K562 (cell line): ENCODE data around the gene ARHGEF1. TPM values are rescaled to one million over a fixed set of nuclear protein-coding genes. Genes with fewer than 3 reads are reported as not detected.
A peak's percentile ranks its signal among the peaks of the same experiment; 100 is the strongest.

Source experiments
- BCOR ChIP-seq: fragments of 450-650 bp; IDR thresholded peaks from 2 replicates; pipeline ENCODE4 v1.6.1; 2016
- GTF2B ChIP-seq: IDR thresholded peaks from 2 replicates; pipeline ENCODE4 v1.6.1; 2011; ENCODE audit not compliant: insufficient read length; ENCODE audit errors: extremely low read depth
- KDM1A ChIP-seq, 2 experiments: fragments of 450-650 bp; IDR thresholded peaks; 2 replicates each; pipeline ENCODE4 v1.6.1; 2016; ENCODE audit warnings: mild to moderate bottlenecking in 2 of 2
- TCF7 ChIP-seq: sonication (generic); IDR thresholded peaks from 2 replicates; pipeline ENCODE4 v1.6.1; 2016; ENCODE audit warnings: antibody characterized with exemption, borderline replicate concordance
- TEAD2 ChIP-seq: fragments of 450-650 bp; IDR thresholded peaks from 2 replicates; pipeline ENCODE4 v1.6.1; 2016; ENCODE audit warnings: missing genetic modification characterization, control low read depth, missing compliant biosample characterization
- ZBTB7A ChIP-seq: IDR thresholded peaks from 2 replicates; pipeline ENCODE4 v1.6.1; 2011; ENCODE audit warnings: low read depth, mild to moderate bottlenecking, low read length, moderate library complexity, borderline replicate concordance; ENCODE audit not compliant: control insufficient read depth
- polyA plus RNA-seq, 8 experiments: library from polyadenylated mRNA; depleted of rRNA in 4 of 8; stranded (reverse) in 5 of 8; unstranded in 3 of 8; fragments of >200 nt; fragmentation: Nextera tagmentation in 2 of 8; fragmentation: Illumina TruSeq in 1 of 8; extraction: Ambion mirVana in 2 of 8; extraction: Trizol in 1 of 8; gene quantifications; 2 replicates each; pipeline versions ENCODE4 v1.2.1 to v1.2.3, GENCODE V29; 2011 to 2014; ENCODE audit warnings: inconsistent platforms in 1 of 8, missing spikeins in 1 of 8
- total RNA-seq, 7 experiments: library from RNA; depleted of rRNA in 6 of 7; stranded (reverse); fragments of >200 nt in 6 of 7; fragmentation: Illumina TruSeq in 2 of 7; extraction: Trizol in 2 of 7; gene quantifications; 2 replicates each; pipeline versions ENCODE4 v1.2.1 to v1.2.3, GENCODE V29; 2011 to 2021; ENCODE audit warnings: low replicate concordance in 1 of 7
- TF ChIP-seq, protein P1 (sequence below): fragments of 450-650 bp; IDR thresholded peaks from 2 replicates; pipeline ENCODE4 v1.6.1; 2016
- TF ChIP-seq, protein P2 (sequence below): fragments of 450-650 bp; formaldehyde crosslinking; IDR thresholded peaks from 2 replicates; pipeline ENCODE4 v1.4.0; 2022; ENCODE audit warnings: mild to moderate bottlenecking, moderate library complexity

ARHGEF1 gene
- total and polyA plus RNA-seq, 9 of the 15 experiments (the other 6 are each of a cell fraction or from before 2014, with no cell fraction given), result 1.9 to 149 (median 29.8) TPM

DNA sequence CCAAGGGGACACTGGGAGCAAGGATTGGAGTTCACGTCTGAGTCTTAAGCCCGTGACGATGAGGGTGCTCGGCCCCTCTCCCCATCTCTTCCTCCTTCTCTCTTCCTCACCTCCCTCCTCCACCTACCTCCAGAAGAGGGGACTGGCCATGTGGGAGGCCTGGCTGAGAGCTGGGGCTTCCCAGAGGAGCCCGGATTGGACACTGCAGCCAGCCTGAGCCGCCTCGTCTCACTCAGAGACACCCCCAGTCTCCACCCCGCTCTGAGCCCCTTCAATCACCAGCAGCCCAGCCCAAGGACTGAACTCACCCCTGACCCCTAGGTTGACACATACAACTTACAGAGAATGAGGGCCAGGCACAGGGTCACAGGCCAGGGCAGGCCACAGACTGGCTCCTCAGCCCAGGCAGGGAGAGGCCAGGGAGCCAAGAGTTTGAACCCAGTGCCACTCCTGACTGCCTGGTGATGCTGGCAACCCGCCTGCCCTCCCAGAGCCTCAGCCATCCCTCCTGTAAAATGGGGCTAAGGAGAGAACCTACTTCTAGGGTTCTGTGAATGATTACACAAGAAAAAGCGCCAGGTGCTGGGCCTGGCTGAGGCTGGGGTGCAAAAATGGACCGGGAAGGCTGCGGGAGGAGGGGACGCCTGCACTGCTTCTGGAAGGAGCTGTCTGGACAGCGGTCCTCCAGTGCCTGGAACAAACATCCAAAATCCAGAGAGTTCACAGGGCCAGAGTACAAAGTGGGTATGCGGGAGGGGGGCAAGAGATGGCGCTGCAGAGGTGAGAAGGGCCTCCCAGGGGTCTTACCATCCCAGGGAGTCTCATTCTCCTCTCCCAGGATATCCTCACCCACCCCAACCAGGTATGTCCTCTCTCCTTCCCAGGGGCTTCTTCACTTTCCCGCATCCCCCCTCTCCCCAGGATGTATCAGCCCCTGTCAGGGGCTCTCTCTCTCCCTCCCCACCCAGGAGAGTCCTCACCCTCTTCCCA lies 4.8 kb upstream of the ARHGEF1 start (continued):
- TF ChIP-seq, protein P1, sequence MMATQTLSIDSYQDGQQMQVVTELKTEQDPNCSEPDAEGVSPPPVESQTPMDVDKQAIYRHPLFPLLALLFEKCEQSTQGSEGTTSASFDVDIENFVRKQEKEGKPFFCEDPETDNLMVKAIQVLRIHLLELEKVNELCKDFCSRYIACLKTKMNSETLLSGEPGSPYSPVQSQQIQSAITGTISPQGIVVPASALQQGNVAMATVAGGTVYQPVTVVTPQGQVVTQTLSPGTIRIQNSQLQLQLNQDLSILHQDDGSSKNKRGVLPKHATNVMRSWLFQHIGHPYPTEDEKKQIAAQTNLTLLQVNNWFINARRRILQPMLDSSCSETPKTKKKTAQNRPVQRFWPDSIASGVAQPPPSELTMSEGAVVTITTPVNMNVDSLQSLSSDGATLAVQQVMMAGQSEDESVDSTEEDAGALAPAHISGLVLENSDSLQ, result 0 out of 2 replicates have a peak, but pooled peaks have one; percentile 29
- TF ChIP-seq ZBTB7A (peak; percentile 9; the same call in 1 of the 2 replicates), GTF2B (no peak), KDM1A (IDR thresholded peaks at IDR 0.05) (0 out of 4 replicates have a peak, but pooled peaks of 1 of the 2 experiments have one; percentile 33), BCOR (peak; percentile 67; the same call in 1 of the 2 replicates), TEAD2 (tag) (no peak), TCF7 (0 out of 2 replicates have a peak, but pooled peaks have one; percentile 59)
- TF ChIP-seq, protein P2, sequence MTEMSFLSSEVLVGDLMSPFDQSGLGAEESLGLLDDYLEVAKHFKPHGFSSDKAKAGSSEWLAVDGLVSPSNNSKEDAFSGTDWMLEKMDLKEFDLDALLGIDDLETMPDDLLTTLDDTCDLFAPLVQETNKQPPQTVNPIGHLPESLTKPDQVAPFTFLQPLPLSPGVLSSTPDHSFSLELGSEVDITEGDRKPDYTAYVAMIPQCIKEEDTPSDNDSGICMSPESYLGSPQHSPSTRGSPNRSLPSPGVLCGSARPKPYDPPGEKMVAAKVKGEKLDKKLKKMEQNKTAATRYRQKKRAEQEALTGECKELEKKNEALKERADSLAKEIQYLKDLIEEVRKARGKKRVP (CRISPR knock-in tag), result no peak
